Stimulated activated naive B cell treated with anti-CD40 and anti-IgM and Interleukin-4, amounts not matched to agents 10 μg/mL and 1 μg/mL and 100 μg/mL, for 72 hours (primary cell): Measurements from ENCODE around the gene PPP2R5E.
A peak's percentile ranks its signal among the peaks of the same experiment; 100 is the strongest.

ENCODE experiments used
- ATAC-seq, 2 donors: fragments of 150-1000 bp; cut with Tn5 transposase; replicated peaks; 2 replicates each; pipeline ENCODE4 v1.10.0; 2021; ENCODE audit warnings: moderate library complexity in 1 of 2
- DNase-seq: peaks from one replicate; pipeline ENCODE4 v3.0.0; 2021
- H3K27ac Mint-ChIP-seq: one replicate; pipeline ENCODE4 v1.8.0; 2022; ENCODE audit warnings: mild to moderate bottlenecking, mixed read lengths
- H3K27me3 Mint-ChIP-seq, 2 donors: one replicate each; pipeline ENCODE4 v1.8.0; 2022; ENCODE audit warnings: mixed read lengths in 2 of 2
- H3K36me3 Mint-ChIP-seq, 2 donors: one replicate each; pipeline ENCODE4 v1.8.0; 2022; ENCODE audit warnings: mixed read lengths in 2 of 2, mild to moderate bottlenecking in 1 of 2
- H3K4me1 Mint-ChIP-seq, 2 donors: one replicate each; pipeline ENCODE4 v1.8.0; 2022; ENCODE audit warnings: mixed read lengths in 2 of 2, mild to moderate bottlenecking in 1 of 2
- H3K4me3 Mint-ChIP-seq, 2 donors: one replicate each; pipeline ENCODE4 v1.8.0; 2022; ENCODE audit warnings: mild to moderate bottlenecking in 2 of 2, mixed read lengths in 2 of 2, moderate library complexity in 1 of 2
- H3K9me3 Mint-ChIP-seq, 2 donors: one replicate each; pipeline ENCODE4 v1.8.0; 2022; ENCODE audit warnings: mixed read lengths in 2 of 2, mild to moderate bottlenecking in 1 of 2

The PPP2R5E gene

DNA sequence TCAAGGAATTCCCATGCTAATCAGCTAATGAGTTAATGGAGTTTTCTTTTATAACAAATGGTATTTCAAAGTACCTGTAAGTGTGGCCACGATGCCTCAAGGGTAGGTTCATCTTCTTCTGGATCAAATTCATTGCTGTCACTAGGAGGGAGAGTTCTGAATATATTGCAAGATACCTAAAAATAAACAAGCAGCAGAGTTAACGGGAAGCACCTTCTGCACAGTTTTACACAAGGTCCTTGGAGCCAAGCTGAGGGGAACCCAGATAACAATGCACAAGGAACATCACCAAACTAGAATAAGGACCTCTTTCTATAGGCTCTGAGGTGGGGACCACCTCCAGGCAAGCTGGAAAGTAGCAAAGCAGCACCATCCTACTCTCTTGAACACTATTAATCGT is 121.3 kb downstream of the PPP2R5E start:
- Mint-ChIP-seq H3K4me1 (peaks cover 0 to 3% of the 10 kb centered on the region in 2 donors), H3K9me3 (no peaks in the 10 kb centered on the region), H3K27ac (no peak overlapping the region), H3K4me3 (no peak overlapping the region), H3K27me3 (no peaks in the 10 kb centered on the region), H3K36me3 (peaks cover 9 to 26% of the 10 kb centered on the region in 2 donors)
- no peak for DNase-seq
- ATAC-seq = no peak

DNA sequence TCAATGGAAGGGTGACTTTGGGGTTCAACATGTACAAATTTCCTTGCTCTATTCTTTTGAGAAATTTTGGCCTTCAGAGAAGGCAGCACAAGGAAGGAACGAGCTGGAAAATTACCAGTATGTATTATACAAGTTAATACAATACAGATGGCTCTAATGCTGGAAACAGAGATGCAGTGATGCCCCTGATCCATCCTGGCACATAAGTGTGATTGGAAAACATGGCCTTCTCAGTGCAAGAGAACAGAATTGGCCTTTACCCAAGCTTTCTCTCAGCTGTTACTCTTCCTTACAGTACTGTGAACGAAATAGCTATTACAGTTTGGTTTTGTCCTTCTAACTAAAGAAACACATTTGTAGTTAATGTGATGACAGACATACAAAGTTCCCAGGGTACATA is 122.0 kb downstream of the PPP2R5E start:
- H3K9me3 Mint-ChIP-seq = no peaks in the 10 kb centered on the region
- no peak overlapping the region for H3K27ac Mint-ChIP-seq
- H3K4me3 Mint-ChIP-seq = no peak overlapping the region
- DNase-seq = no peak
- H3K4me1 Mint-ChIP-seq = peaks cover 0 to 3% of the 10 kb centered on the region in 2 donors
- ATAC-seq = no peak
- H3K36me3 Mint-ChIP-seq = peaks cover 8 to 26% of the 10 kb centered on the region in 2 donors
- no peaks in the 10 kb centered on the region for H3K27me3 Mint-ChIP-seq

DNA sequence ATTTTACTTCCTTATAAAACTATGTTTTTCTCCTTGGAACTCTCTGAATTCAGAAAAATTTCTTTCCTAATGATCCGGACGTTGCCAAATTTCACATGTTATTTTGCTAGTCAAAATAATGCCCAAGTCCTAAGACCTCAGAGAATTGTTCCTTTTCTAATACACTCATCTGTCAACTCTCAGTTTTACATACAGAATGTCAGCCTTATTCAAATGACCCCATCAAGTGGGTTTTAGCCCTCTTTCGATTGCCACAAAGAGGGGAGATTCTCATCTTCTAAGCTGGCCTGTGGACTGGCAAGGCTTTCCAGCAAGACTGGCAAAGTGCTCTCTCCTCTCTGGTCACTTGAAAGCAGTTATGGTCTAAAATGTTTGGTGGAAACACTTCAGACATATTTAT is 125.2 kb downstream of the PPP2R5E start:
- Mint-ChIP-seq H3K4me1 (no peaks in the 10 kb centered on the region), H3K27me3 (no peaks in the 10 kb centered on the region), H3K27ac (no peak overlapping the region), H3K9me3 (no peaks in the 10 kb centered on the region), H3K36me3 (peaks cover 9 to 27% of the 10 kb centered on the region in 2 donors), H3K4me3 (no peak overlapping the region)
- DNase-seq (no peak), ATAC-seq (no peak)

DNA sequence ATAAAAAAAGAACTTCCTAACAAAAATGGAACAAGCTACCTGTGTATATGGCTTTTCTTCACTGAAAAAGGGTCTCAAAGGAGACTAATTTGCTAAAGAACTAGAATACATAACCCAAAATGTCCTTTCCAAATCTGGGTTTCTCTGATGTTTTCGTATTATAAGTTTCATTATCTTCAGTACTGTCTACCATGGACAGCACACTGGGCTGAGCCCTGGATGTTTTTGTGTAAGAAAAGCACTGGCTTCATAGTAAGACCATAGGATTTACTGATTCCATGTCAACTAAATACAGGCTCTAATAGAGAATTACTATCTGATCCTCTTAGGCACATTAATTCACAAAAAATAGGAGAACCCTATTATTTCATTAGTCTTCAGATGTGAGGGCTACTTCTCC is 130.2 kb downstream of the PPP2R5E start:
- ATAC-seq = no peak
- DNase-seq = no peak
- no peaks in the 10 kb centered on the region for H3K4me1 Mint-ChIP-seq
- no peak overlapping the region for H3K4me3 Mint-ChIP-seq
- H3K27me3 Mint-ChIP-seq = no peaks in the 10 kb centered on the region
- peaks cover 28 to 32% of the 10 kb centered on the region in 2 donors for H3K36me3 Mint-ChIP-seq
- no peaks in the 10 kb centered on the region for H3K9me3 Mint-ChIP-seq
- H3K27ac Mint-ChIP-seq = no peak overlapping the region

DNA sequence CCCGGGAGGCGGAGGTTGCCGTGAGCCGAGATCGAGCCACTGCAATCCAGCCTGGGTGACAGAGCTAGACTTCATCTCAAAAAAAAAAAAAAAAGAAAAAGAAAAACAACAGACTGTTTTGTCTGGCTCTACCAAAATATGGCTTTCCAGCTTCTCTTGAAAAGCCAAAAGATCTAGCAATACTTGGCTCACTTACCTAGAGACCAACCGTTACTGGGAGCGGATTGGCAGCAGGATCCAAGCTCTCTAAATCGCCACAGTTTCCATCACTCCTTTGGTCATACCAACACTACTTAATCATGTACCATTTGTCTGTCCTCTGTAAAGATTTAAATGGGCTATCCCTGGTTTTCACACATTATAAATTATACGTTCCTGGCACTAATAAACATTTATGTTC is 136.8 kb downstream of the PPP2R5E start:
- Mint-ChIP-seq H3K27ac (no peak overlapping the region), H3K4me1 (peaks cover 3 to 11% of the 10 kb centered on the region in 2 donors), H3K9me3 (no peaks in the 10 kb centered on the region), H3K36me3 (peaks cover 20 to 41% of the 10 kb centered on the region in 2 donors), H3K27me3 (no peaks in the 10 kb centered on the region), H3K4me3 (no peak overlapping the region)
- DNase-seq (no peak), ATAC-seq (no peak)

DNA sequence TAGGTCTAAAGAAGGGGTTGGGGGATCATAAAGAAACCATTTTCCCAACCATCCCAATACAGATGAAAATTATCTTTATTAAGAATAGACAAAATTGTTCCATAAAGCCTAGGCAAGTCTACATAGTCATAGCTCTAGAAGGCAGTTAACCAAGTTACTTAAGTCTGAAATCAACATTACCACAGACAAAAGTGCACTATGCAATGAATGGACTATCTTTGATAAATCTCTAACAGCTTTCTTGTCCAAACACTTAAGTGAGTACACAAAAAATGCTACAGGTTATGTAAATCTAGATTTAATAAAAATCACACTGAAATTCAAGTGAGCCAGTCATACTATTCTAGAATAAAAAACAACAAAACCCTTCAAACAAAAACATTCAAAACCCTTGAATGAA is 137.5 kb downstream of the PPP2R5E start:
- no peak overlapping the region for H3K4me3 Mint-ChIP-seq
- H3K27ac Mint-ChIP-seq = no peak overlapping the region
- no peak for ATAC-seq
- DNase-seq = no peak
- H3K9me3 Mint-ChIP-seq = no peaks in the 10 kb centered on the region
- H3K4me1 Mint-ChIP-seq = peaks cover 3 to 15% of the 10 kb centered on the region in 2 donors
- H3K27me3 Mint-ChIP-seq = no peaks in the 10 kb centered on the region
- peaks cover 18 to 43% of the 10 kb centered on the region in 2 donors for H3K36me3 Mint-ChIP-seq

DNA sequence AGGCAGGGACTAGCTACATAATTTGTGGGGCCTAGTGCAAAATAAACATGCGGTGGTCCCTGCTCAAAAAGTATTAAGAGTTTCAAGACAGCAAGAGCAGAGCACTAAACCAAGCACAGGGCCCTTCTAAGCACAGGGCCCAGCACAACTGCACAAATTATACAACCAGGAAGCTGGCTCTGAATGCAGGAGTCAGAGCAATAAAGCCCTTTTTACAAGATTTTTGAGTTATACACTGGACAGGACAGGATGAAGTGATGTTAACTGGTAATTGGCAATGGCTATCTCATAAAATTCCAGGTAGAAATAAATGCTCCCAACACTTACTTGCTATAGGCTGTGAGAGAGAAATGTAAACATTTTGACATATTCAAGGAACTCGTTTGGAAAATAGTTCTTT is 138.3 kb downstream of the PPP2R5E start:
- no peak overlapping the region for H3K4me3 Mint-ChIP-seq
- H3K36me3 Mint-ChIP-seq = peaks cover 16 to 40% of the 10 kb centered on the region in 2 donors
- no peak overlapping the region for H3K27ac Mint-ChIP-seq
- H3K4me1 Mint-ChIP-seq = peaks cover 3 to 15% of the 10 kb centered on the region in 2 donors
- H3K27me3 Mint-ChIP-seq = no peaks in the 10 kb centered on the region
- ATAC-seq = no peak
- DNase-seq = no peak
- no peaks in the 10 kb centered on the region for H3K9me3 Mint-ChIP-seq

DNA sequence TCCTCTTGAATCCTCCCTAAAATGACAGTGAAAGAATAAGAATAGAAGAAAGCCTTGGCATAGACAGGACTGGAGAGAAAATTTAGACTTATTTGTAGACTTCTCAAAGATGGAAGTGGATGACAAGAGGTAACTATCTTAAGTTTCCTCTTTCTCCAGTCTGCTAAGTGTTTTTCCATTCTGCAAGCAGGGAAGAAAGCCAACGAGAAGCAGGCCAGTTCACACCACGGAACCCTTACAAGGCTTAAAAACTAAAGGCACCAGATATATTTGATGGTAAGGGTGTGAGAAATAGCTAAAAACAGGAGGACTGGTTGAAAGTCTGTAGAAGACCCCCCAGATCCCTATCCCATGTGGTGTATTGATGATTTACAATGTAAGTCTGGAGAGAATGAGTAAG is 141.5 kb downstream of the PPP2R5E start:
- H3K36me3 Mint-ChIP-seq = peaks cover 24 to 47% of the 10 kb centered on the region in 2 donors
- H3K4me1 Mint-ChIP-seq = peaks cover 3 to 20% of the 10 kb centered on the region in 2 donors
- H3K27ac Mint-ChIP-seq = no peak overlapping the region

DNA sequence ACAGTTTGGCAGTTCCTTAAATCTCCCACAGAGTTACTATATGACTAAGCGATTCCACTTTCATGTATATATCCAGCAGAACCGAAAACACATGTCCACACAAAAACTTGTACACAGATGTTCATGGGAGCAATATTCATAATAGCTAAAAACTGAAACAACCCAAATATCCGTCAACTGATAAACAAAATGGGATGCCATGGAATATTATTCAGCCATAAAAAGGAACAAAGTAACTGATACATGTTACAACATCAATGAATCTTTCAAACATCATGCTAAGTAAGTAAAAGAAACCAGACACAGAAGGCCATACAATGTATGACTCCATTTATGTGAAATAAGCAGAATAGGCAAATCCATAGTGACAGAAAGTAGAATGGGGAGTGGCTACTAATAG is 144.2 kb downstream of the PPP2R5E start:
- Mint-ChIP-seq H3K27me3 (no peaks in the 10 kb centered on the region), H3K4me1 (peaks cover 0 to 20% of the 10 kb centered on the region in 2 donors), H3K27ac (no peak overlapping the region), H3K36me3 (peaks cover 30 to 49% of the 10 kb centered on the region in 2 donors), H3K4me3 (no peak overlapping the region), H3K9me3 (peaks cover 3 to 4% of the 10 kb centered on the region in 2 donors)
- DNase-seq (no peak), ATAC-seq (no peak)

More for the DNA sequence above, 141.5 kb downstream of the PPP2R5E start:
- DNase-seq = no peak
- no peak for ATAC-seq
- peaks cover 3 to 4% of the 10 kb centered on the region in 2 donors for H3K9me3 Mint-ChIP-seq
- no peak overlapping the region for H3K4me3 Mint-ChIP-seq
- no peaks in the 10 kb centered on the region for H3K27me3 Mint-ChIP-seq

DNA sequence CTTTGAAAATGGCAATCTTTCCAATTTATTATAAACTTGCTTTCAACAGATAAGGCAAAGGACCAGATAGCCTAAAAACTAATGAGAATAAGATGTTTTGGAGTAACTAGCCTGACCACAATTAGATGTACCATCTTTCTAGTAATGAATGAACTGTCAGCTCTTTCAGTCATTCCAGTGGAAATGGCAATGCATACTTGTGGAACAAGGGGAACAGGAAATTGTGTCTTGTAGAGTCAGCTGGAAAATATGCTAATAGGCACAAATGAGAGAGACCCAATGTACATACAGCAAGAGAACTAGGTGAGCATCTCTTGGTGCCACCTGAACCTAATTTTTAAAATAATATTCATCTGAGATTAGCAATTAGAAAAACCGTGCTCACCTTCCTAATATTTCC is 148.3 kb downstream of the PPP2R5E start:
- H3K9me3 Mint-ChIP-seq = peaks cover 3 to 4% of the 10 kb centered on the region in 2 donors
- H3K27me3 Mint-ChIP-seq = no peaks in the 10 kb centered on the region
- DNase-seq (no peak), ATAC-seq (no peak)
- no peak overlapping the region for H3K4me3 Mint-ChIP-seq
- peaks cover 0 to 5% of the 10 kb centered on the region in 2 donors for H3K4me1 Mint-ChIP-seq
- H3K36me3 Mint-ChIP-seq = peaks cover 20 to 36% of the 10 kb centered on the region in 2 donors
- H3K27ac Mint-ChIP-seq = peak overlapping the region; percentile 6

DNA sequence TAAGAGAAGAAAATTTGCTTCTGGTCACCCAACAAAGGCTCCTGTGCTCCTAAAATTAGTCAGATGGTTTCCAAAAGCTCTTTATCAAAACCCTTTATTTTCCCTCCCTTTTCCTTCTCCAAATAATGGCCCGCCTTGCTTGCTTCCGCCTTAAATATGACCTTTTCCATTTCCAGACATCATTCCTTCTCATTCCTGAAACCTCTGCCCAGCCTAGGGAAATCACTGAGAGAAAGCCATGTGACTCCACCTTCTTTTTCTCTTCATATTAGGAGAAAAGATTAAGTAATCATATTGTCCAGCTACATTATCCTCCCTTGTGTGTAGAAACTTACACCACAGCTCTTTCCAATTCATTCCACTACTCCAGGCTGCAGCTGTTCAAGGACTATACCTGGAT is 148.7 kb downstream of the PPP2R5E start:
- Mint-ChIP-seq H3K27ac (no peak overlapping the region), H3K36me3 (peaks cover 17 to 32% of the 10 kb centered on the region in 2 donors), H3K27me3 (no peaks in the 10 kb centered on the region), H3K4me3 (no peak overlapping the region), H3K4me1 (peaks cover 0 to 5% of the 10 kb centered on the region in 2 donors), H3K9me3 (peaks cover 3 to 4% of the 10 kb centered on the region in 2 donors)
- DNase-seq (no peak), ATAC-seq (no peak)

DNA sequence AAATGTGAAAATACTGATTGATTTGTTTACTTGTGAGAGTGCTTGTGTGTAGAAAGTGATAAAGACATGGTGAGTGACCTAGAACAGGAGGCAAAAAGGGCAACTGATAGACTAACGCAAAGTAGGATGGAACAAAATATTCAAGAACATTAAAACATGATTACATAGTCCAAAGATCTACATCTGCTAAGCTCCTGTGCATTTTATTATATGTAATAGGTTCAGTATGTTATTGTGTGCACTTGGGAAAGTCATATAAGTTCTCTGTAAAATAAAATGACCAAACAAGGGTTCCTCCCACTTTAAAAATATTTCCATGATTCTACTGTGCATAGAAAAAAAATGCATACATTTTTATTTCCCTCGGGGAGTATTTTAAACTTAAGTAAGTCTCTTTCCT is 150.2 kb downstream of the PPP2R5E start:
- Mint-ChIP-seq H3K27me3 (no peaks in the 10 kb centered on the region), H3K4me1 (no peaks in the 10 kb centered on the region), H3K36me3 (peaks cover 12 to 30% of the 10 kb centered on the region in 2 donors), H3K9me3 (no peaks in the 10 kb centered on the region), H3K27ac (no peak overlapping the region), H3K4me3 (no peak overlapping the region)
- no peak for ATAC-seq
- DNase-seq = no peak

DNA sequence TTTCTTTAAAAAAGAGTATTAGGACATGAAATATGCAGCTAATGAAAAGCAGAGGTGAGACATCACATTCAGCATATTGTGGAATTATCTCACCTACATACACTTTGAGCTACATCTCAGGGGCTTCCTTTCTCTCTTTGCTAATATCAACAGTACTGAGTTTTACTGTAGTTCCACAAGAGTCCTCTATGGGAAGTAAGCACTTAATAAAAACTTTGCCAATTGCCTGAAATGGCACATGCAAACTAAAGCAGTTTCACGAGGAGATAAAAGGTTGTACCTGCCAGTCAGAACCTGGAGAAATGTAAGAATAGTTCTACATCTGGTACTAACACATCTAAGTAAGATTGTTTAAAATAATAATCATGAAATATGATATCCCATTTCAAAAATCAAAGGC is 150.9 kb downstream of the PPP2R5E start:
- Mint-ChIP-seq H3K27ac (no peak overlapping the region), H3K36me3 (peaks cover 17 to 35% of the 10 kb centered on the region in 2 donors)
- ATAC-seq = no peak

DNA sequence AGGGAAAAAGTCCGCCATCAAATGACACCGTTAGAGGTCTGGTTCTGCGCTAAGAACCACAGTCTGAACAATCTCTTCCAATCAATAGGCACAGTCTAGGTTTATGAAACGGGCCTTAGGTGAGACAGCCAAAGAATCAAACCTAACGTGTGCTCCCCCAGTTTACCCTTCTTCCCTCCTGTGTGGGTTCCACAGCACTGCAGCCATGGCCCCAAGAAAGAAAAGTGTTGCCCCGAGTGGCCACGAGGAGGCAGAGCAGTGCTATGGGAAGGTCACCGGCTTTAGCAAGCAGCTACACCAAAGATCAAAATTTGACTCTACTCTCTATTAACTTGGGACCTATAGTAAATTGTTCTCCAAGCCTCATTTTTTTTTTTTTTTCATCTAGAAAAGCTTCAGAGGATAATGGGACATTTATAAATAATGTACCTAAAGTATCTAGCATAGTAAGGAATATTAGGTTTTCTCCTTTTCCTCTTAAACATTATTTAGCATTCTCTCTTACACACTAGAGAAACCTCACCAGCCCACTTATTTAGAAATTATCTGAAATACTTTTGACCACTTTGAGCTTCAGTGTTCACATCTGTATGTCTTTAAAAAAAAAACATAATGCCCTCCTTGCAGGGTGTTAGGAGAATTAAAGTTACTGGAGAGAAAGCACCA is 154.3 kb downstream of the PPP2R5E start:
- no peak overlapping the region for H3K4me3 Mint-ChIP-seq
- DNase-seq = peak; percentile 46
- peaks cover under 1 to 5% of the 10 kb centered on the region in 2 donors for H3K4me1 Mint-ChIP-seq
- H3K27ac Mint-ChIP-seq = no peak overlapping the region
- H3K36me3 Mint-ChIP-seq = peaks cover 20 to 49% of the 10 kb centered on the region in 2 donors
- no peaks in the 10 kb centered on the region for H3K9me3 Mint-ChIP-seq
- peak; percentile 85 to 91 for ATAC-seq
- H3K27me3 Mint-ChIP-seq = no peaks in the 10 kb centered on the region

More for the DNA sequence above, 150.9 kb downstream of the PPP2R5E start:
- no peak for DNase-seq
- Mint-ChIP-seq H3K27me3 (no peaks in the 10 kb centered on the region), H3K9me3 (no peaks in the 10 kb centered on the region), H3K4me3 (no peak overlapping the region), H3K4me1 (no peaks in the 10 kb centered on the region)

DNA sequence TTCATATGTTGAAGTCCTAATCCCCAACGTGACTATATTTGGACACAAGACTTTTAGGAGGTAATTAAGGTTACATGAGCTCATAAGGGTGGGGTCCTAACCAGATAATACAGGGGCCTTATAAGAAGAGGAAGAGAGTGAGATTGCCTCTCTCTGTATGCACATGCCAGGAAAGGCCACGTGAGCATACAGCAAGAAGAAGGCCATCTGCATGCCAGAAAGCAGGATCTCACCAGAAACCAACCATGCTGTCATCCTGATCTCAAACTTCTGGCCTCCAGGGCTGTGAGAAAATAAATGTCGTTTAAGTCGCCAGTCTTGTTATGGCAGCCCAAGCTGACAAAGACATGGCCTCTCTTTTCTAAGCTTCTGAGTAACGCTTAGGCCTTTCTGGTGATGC is 155.5 kb downstream of the PPP2R5E start:
- Mint-ChIP-seq H3K4me1 (peaks cover 3 to 8% of the 10 kb centered on the region in 2 donors), H3K27ac (no peak overlapping the region), H3K4me3 (no peak overlapping the region), H3K9me3 (no peaks in the 10 kb centered on the region), H3K27me3 (no peaks in the 10 kb centered on the region), H3K36me3 (peaks cover 23 to 53% of the 10 kb centered on the region in 2 donors)
- DNase-seq = no peak
- no peak for ATAC-seq
